ENCODE data around the gene ARHGEF39.

The ARHGEF39 gene

DNA sequence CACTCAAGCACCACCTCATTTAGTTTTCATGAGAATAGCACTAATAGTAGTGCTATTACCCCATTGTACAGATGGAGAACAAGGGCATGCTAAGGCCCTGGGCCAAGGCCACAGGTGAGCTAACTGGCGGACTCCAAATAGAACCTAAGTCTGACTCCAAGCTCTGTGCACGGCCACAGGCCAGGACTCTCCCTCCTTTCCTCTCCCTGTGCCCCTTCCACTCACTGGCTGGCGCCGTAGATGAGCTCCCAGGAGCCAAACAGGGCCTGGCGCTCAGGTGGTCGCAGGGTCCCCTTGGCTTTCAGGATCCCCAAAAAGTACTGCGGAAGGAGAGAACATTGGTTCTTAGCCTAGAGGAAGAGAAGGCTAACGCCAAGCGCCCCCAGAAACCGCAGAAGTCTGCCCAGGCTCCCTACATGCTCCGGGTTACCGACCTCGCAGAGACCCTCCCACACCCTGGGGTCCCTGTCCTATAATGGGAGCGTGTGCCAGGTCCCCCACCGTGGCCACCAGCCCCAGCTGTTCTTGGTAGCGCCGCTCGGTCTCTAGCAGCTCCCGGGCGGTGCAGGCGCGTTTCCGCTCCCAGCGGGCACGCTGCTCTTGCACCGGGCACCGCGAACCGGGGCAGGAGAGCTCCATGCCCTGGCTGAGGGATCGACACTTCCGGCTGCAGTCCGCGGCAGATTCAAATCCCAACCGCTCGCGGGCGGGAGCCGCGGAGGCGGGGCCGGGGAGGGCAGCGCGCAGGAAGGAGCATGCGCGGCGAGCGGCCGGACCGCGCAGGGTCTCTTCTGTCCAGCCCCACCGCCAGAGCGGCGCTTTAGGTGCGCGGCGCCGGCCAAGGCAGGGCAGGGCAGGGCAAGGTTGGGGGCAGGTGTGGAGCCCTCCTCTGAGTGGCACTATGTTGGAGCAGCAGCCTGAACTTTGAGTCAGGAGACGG is at the start of gene ARHGEF39:
Gene ARHGEF39, minus strand, starts transcription at position 665 of the 940 bp plus-strand sequence. Its CDS starts 26 bp downstream, at position 639.
- peak within 1 kb of the TSS; percentile 89 for H3K27ac ChIP-seq
- TF ChIP-seq ZFX (IDR thresholded peaks at IDR 0.05), result no peak
- peak; percentile 70 for TF ChIP-seq CTCF (conservative IDR thresholded peaks at IDR 0.05)

DNA sequence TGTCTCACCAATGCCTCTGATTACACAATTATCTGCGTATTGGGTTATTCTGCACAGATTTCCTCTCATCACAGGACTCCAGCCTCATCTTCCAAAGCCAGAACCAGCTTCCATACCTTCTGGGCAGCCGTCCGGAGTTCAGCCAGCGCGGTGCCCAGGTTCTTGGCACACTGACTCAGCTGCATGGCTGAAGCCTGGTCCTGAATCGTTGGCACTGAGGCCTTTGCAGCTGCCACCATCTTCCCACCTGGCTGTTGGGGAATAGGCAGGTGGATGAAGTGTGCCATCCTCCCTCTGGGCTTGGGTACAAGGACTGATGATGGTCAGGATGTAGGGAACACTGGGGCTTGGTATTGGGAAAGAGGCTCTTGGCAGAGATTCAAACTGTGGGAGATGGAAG is 49.1 kb upstream of the ARHGEF39 start:
- TF ChIP-seq ZFX (IDR thresholded peaks at IDR 0.05) (no peak), CTCF (conservative IDR thresholded peaks at IDR 0.05) (no peak)
- no peak overlapping the region for H3K27ac ChIP-seq

- TF ChIP-seq ZFX (IDR thresholded peaks at IDR 0.05) (no peak), CTCF (conservative IDR thresholded peaks at IDR 0.05) (no peak)
- H3K27ac ChIP-seq, result no peak overlapping the region
These were observed 48.6 kb upstream of the ARHGEF39 start for GRCh38 chr9:35713578-35713977.

DNA sequence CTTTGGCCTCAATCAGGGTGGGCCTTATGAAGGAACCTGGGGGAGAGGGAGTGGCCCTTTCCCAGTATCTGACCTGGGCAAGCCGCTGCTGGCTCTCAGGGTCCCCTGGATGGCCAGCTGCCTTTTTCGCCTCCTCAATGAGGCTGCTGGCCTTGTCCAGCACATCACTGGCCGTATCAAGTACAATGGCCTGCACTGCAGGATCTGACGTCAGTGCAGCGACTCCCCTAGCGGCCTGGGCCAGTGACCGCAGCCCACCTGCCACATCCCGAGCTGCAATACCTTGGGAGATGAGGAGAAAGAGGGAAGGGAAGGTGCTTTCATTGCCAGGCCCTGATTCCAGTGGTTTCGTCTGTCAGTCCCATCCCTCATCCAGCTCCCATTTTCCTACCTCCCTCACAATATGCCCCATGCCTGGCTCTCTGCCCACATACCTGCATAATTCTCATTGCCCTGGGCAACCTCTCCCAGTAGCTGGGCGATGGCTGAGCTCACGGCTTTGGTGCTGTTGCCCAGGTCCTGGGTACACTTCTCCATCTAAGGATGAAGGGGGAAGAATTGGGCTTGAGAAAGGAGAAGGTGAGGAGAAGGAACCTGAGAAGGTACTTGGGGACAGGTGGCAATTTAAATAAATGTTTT is 47.9 kb upstream of the ARHGEF39 start:
- H3K27ac ChIP-seq, result no peak overlapping the region
- no peak for TF ChIP-seq ZFX (IDR thresholded peaks at IDR 0.05)
- TF ChIP-seq CTCF (conservative IDR thresholded peaks at IDR 0.05), result no peak

DNA sequence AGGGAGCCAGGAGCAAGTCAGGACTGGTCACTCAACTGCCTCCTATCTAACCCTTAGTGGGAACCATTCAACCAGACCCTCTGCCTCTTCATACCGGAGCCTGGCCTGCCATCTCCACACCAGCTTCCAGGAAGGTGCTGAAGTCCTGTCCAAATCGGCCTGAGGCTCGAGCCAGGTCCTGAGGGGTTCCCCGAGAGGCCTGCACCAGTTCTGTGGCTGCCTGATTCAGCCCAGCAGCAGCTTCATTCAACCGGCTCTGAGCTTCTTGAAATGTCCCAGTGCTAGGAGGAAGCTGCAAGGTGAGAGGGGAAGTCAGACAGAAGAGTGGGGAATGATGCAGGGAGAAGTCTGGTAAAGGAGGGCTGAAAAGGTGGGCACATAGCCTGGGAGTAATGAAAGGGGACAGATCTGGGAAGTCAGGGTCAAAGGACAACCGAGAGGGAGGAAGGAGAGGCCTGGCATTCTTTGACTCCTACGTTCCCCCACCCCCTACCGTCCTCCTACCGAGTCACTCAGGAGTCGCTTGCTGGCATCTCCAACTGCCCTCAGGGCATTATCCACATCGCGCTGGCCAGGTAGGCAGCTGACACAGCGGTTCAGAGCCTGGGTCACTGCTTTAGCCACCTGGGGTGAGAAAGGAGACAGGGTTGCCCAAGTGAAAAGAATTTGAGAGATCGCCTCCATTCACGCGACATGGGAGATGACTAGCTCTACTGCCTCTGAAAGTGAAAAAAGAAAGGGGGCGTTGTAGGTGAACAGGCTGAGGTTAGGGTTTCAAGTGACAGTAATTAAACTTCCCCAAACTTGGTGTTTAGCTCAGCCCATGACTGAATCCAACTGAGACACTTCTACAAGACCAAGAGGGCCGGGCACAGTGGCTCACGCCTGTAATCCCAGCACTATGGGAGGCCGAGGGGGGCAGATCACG is 46.8 kb upstream of the ARHGEF39 start:
- no peak for TF ChIP-seq ZFX (IDR thresholded peaks at IDR 0.05)
- no peak for TF ChIP-seq CTCF (conservative IDR thresholded peaks at IDR 0.05)
- H3K27ac ChIP-seq, result no peak overlapping the region

- H3K27ac ChIP-seq, result no peak overlapping the region
- TF ChIP-seq CTCF (conservative IDR thresholded peaks at IDR 0.05), result no peak
- no peak for TF ChIP-seq ZFX (IDR thresholded peaks at IDR 0.05)
These were observed 46.0 kb upstream of the ARHGEF39 start for GRCh38 chr9:35710818-35711500.
